ENCODE data around the gene BDNF. TPM values are rescaled to one million over a fixed set of nuclear protein-coding genes. Genes with fewer than 3 reads are reported as not detected.

The BDNF gene
- total and polyA plus RNA-seq, 2 experiments from 2014 or later: 5.1 to 5.2 TPM

DNA sequence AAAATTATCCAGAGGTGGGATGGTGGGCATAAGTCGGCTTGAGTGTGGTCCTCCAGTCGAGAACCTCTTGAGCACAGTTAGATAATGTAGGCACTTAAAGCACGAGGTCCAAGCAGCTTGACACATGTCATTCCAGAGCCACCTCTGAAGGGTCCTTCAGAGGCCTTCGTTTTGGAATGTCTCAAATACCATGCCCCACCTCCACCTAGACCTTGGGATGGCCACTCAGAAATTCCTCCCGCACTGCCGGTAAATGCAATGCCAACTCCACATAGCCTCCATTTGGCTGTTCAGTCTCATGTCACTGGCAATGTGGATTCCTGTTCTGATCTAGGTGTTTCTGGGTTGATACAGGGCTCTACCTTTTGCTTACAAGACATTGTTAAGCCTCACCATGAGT is 43.9 kb downstream of the BDNF start:
- Mint-ChIP-seq H3K4me1 (peaks cover 26% of the 10 kb centered on the region), H3K27me3 (ENCODE audit: insufficient read depth, low read depth, poor library complexity) (no peaks in the 10 kb centered on the region), H3K4me3 (no peak overlapping the region), H3K9me3 (no peaks in the 10 kb centered on the region), H3K27ac (no peak overlapping the region), H3K36me3 (ENCODE audit: low read depth) (peaks cover 22% of the 10 kb centered on the region)
- no peaks in the 10 kb centered on the region for H4K20me1 ChIP-seq (replicated peaks; ENCODE audit: insufficient read depth)
- ATAC-seq (no peak), DNase-seq (ENCODE audit: low spot score) (no peak)
- peaks cover 9% of the 10 kb centered on the region for H3K9me2 ChIP-seq (ENCODE audit: insufficient read depth)
- peaks cover 7% of the 10 kb centered on the region; the same call in 1 of the 2 replicates for H3K79me2 ChIP-seq (replicated peaks; ENCODE audit: insufficient read depth)
- H3K36me3 ChIP-seq (ENCODE audit: insufficient read depth): no peaks in the 10 kb centered on the region
- H3K4me3 ChIP-seq: no peak overlapping the region
- no peak overlapping the region for H3K27ac ChIP-seq (ENCODE audit: low read depth)
- H3K27me3 ChIP-seq (ENCODE audit: insufficient read depth): no peaks in the 10 kb centered on the region
- peaks cover 30% of the 10 kb centered on the region for H3K4me1 ChIP-seq (ENCODE audit: insufficient read depth)
- TF ChIP-seq EZH2phosphoT487 (IDR thresholded peaks at IDR 0.05; ENCODE audit: unreplicated experiment): no peak
- TF ChIP-seq NANOG (IDR thresholded peaks at IDR 0.05; ENCODE audit: borderline replicate concordance): no peak
- TF ChIP-seq, protein P1, sequence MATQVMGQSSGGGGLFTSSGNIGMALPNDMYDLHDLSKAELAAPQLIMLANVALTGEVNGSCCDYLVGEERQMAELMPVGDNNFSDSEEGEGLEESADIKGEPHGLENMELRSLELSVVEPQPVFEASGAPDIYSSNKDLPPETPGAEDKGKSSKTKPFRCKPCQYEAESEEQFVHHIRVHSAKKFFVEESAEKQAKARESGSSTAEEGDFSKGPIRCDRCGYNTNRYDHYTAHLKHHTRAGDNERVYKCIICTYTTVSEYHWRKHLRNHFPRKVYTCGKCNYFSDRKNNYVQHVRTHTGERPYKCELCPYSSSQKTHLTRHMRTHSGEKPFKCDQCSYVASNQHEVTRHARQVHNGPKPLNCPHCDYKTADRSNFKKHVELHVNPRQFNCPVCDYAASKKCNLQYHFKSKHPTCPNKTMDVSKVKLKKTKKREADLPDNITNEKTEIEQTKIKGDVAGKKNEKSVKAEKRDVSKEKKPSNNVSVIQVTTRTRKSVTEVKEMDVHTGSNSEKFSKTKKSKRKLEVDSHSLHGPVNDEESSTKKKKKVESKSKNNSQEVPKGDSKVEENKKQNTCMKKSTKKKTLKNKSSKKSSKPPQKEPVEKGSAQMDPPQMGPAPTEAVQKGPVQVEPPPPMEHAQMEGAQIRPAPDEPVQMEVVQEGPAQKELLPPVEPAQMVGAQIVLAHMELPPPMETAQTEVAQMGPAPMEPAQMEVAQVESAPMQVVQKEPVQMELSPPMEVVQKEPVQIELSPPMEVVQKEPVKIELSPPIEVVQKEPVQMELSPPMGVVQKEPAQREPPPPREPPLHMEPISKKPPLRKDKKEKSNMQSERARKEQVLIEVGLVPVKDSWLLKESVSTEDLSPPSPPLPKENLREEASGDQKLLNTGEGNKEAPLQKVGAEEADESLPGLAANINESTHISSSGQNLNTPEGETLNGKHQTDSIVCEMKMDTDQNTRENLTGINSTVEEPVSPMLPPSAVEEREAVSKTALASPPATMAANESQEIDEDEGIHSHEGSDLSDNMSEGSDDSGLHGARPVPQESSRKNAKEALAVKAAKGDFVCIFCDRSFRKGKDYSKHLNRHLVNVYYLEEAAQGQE (IDR thresholded peaks at IDR 0.05; ENCODE audit: unreplicated experiment): no peak
- no peak for TF ChIP-seq CREB1 (CRISPR knock-in tag; IDR thresholded peaks at IDR 0.05; ENCODE audit: low read depth)
- TF ChIP-seq EZH2 (IDR thresholded peaks at IDR 0.05; ENCODE audit: low read depth, unreplicated experiment): no peak
- no peak overlapping the region for H2AFZ ChIP-seq
- no peaks in the 10 kb centered on the region for H3F3A ChIP-seq (replicated peaks; ENCODE audit: low read depth)
- H3K4me2 ChIP-seq: no peak overlapping the region

DNA sequence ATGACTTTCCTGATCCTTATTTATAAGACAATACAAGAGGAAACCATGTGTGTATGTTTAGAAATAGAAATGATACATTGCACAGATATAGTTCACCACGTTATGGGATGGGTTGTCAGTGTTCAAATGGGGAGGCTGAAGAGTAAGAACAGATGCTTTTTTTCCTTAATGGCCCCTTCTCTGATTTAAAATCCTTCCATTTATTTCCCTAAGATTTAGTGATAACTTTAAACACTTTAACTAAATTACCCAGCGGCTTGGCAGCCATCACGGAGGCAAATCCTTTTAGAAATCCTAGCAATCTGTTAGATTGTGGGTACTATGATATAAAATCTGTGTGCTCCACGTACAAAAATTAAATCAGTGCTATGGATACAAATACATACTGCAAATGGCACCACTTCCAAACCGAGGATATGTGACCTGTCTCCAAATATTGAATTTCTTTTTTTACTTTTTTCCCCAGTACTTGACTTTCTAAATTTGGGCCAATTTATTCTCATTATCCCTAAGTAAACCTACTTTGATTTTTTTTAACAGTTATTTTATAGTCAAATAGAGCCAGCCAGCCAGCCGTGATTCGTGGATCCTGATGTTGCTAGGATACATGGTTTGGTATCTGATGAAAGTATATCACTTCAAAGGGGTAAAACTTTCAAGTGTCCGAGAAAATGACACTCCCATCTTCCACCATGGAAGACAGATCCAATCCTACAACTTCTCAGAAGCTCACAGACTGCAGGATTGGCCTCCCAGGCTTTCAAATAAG is 46.1 kb downstream of the BDNF start:
- no peaks in the 10 kb centered on the region for H3K27me3 ChIP-seq (ENCODE audit: insufficient read depth)
- H2AFZ ChIP-seq: no peak overlapping the region
- H4K20me1 ChIP-seq (replicated peaks; ENCODE audit: insufficient read depth): no peaks in the 10 kb centered on the region
- Mint-ChIP-seq H3K4me1 (peaks cover 38% of the 10 kb centered on the region), H3K4me3 (no peak overlapping the region), H3K9me3 (no peaks in the 10 kb centered on the region), H3K27ac (no peak overlapping the region), H3K27me3 (ENCODE audit: insufficient read depth, low read depth, poor library complexity) (no peaks in the 10 kb centered on the region), H3K36me3 (ENCODE audit: low read depth) (peaks cover 21% of the 10 kb centered on the region)
- no peak overlapping the region for H3K4me3 ChIP-seq
- peaks cover 37% of the 10 kb centered on the region for H3K4me1 ChIP-seq (ENCODE audit: insufficient read depth)
- no peaks in the 10 kb centered on the region for H3K79me2 ChIP-seq (replicated peaks; ENCODE audit: insufficient read depth)
- H3K27ac ChIP-seq (ENCODE audit: low read depth): no peak overlapping the region
- DNase-seq (ENCODE audit: low spot score): no peak
- H3K36me3 ChIP-seq (ENCODE audit: insufficient read depth): no peaks in the 10 kb centered on the region
- 0 out of 2 replicates have a peak, but pooled peaks cover 3% of the 10 kb centered on the region for H3F3A ChIP-seq (replicated peaks; ENCODE audit: low read depth)
- ATAC-seq: no peak
- H3K4me2 ChIP-seq: no peak overlapping the region
- H3K9me2 ChIP-seq (ENCODE audit: insufficient read depth): peaks cover 9% of the 10 kb centered on the region
- TF ChIP-seq ZNF114 (CRISPR knock-in tag; IDR thresholded peaks at IDR 0.05) (no peak), JUNB (IDR thresholded peaks at IDR 0.05; ENCODE audit: unreplicated experiment) (no peak), EZH2 (IDR thresholded peaks at IDR 0.05; ENCODE audit: low read depth, unreplicated experiment) (no peak), STAT1 (IDR thresholded peaks at IDR 0.05; ENCODE audit: unreplicated experiment) (no peak), CREB1 (CRISPR knock-in tag; IDR thresholded peaks at IDR 0.05; ENCODE audit: low read depth) (no peak)
- TF ChIP-seq, protein P2, sequence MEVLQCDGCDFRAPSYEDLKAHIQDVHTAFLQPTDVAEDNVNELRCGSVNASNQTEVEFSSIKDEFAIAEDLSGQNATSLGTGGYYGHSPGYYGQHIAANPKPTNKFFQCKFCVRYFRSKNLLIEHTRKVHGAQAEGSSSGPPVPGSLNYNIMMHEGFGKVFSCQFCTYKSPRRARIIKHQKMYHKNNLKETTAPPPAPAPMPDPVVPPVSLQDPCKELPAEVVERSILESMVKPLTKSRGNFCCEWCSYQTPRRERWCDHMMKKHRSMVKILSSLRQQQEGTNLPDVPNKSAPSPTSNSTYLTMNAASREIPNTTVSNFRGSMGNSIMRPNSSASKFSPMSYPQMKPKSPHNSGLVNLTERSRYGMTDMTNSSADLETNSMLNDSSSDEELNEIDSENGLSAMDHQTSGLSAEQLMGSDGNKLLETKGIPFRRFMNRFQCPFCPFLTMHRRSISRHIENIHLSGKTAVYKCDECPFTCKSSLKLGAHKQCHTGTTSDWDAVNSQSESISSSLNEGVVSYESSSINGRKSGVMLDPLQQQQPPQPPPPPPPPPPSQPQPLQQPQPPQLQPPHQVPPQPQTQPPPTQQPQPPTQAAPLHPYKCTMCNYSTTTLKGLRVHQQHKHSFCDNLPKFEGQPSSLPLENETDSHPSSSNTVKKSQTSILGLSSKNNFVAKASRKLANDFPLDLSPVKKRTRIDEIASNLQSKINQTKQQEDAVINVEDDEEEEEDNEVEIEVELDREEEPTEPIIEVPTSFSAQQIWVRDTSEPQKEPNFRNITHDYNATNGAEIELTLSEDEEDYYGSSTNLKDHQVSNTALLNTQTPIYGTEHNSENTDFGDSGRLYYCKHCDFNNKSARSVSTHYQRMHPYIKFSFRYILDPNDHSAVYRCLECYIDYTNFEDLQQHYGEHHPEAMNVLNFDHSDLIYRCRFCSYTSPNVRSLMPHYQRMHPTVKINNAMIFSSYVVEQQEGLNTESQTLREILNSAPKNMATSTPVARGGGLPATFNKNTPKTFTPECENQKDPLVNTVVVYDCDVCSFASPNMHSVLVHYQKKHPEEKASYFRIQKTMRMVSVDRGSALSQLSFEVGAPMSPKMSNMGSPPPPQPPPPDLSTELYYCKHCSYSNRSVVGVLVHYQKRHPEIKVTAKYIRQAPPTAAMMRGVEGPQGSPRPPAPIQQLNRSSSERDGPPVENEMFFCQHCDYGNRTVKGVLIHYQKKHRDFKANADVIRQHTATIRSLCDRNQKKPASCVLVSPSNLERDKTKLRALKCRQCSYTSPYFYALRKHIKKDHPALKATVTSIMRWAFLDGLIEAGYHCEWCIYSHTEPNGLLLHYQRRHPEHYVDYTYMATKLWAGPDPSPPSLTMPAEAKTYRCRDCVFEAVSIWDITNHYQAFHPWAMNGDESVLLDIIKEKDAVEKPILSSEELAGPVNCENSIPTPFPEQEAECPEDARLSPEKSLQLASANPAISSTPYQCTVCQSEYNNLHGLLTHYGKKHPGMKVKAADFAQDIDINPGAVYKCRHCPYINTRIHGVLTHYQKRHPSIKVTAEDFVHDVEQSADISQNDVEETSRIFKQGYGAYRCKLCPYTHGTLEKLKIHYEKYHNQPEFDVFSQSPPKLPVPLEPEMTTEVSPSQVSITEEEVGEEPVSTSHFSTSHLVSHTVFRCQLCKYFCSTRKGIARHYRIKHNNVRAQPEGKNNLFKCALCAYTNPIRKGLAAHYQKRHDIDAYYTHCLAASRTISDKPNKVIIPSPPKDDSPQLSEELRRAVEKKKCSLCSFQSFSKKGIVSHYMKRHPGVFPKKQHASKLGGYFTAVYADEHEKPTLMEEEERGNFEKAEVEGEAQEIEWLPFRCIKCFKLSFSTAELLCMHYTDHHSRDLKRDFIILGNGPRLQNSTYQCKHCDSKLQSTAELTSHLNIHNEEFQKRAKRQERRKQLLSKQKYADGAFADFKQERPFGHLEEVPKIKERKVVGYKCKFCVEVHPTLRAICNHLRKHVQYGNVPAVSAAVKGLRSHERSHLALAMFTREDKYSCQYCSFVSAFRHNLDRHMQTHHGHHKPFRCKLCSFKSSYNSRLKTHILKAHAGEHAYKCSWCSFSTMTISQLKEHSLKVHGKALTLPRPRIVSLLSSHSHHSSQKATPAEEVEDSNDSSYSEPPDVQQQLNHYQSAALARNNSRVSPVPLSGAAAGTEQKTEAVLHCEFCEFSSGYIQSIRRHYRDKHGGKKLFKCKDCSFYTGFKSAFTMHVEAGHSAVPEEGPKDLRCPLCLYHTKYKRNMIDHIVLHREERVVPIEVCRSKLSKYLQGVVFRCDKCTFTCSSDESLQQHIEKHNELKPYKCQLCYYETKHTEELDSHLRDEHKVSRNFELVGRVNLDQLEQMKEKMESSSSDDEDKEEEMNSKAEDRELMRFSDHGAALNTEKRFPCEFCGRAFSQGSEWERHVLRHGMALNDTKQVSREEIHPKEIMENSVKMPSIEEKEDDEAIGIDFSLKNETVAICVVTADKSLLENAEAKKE (CRISPR knock-in tag; IDR thresholded peaks at IDR 0.05): no peak
- TF ChIP-seq, protein P3, sequence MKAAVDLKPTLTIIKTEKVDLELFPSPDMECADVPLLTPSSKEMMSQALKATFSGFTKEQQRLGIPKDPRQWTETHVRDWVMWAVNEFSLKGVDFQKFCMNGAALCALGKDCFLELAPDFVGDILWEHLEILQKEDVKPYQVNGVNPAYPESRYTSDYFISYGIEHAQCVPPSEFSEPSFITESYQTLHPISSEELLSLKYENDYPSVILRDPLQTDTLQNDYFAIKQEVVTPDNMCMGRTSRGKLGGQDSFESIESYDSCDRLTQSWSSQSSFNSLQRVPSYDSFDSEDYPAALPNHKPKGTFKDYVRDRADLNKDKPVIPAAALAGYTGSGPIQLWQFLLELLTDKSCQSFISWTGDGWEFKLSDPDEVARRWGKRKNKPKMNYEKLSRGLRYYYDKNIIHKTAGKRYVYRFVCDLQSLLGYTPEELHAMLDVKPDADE (IDR thresholded peaks at IDR 0.05): no peak

Measured in GM23338 (cell line).